ENCODE data around the gene PREB. TPM values are rescaled to one million over a fixed set of nuclear protein-coding genes. Genes with fewer than 3 reads are reported as not detected.

PREB gene
- total RNA-seq, 1 donor from 2014 or later = 25.7 TPM

DNA sequence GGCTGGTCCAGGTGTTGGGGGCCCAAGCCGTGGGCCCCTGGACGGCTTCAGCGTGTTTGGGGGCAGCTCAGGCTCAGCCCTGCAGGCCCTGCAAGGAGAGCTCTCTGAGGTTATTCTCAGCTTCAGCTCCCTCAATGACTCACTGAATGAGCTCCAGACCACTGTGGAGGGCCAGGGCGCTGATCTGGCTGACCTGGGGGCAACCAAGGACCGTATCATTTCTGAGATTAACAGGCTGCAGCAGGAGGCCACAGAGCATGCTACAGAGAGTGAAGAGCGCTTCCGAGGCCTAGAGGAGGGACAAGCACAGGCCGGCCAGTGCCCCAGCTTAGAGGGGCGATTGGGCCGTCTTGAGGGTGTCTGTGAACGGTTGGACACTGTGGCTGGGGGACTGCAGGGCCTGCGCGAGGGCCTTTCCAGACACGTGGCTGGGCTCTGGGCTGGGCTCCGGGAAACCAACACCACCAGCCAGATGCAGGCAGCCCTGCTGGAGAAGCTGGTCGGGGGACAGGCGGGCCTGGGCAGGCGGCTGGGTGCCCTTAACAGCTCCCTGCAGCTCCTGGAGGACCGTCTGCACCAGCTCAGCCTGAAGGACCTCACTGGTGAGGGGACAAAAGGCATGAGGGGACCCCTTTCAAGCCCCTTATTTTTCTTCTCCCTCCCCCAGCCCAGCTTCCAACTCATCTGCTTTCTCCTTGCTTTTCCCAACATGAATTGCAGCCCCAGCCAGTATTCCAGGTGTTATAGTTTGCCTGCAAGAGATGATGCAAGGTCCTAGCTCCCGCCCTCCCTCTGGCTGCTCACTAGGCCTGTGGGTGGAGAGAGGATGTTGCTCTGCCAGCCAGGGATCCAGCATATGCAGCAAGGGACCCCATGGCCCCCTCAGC is 50.8 kb downstream of the PREB start:
- DNase-seq (ENCODE audit: low read depth in 2 of 2) = no peak

DNA sequence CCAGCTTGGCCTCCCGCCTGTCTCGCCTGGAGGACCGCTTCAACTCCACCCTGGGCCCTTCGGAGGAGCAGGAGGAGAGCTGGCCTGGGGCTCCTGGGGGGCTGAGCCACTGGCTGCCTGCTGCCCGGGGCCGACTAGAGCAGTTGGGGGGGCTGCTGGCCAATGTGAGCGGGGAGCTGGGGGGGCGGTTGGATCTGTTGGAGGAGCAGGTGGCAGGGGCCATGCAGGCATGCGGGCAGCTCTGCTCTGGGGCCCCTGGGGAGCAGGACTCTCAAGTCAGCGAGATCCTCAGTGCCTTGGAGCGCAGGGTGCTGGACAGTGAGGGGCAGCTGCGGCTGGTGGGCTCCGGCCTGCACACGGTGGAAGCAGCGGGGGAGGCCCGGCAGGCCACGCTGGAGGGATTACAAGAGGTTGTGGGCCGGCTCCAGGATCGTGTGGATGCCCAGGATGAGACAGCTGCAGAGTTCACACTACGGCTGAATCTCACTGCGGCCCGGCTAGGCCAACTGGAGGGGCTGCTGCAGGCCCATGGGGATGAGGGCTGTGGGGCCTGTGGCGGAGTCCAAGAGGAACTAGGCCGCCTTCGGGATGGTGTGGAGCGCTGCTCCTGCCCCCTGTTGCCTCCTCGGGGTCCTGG is 51.5 kb downstream of the PREB start:
- no peak for DNase-seq (ENCODE audit: low read depth in 2 of 2)

DNA sequence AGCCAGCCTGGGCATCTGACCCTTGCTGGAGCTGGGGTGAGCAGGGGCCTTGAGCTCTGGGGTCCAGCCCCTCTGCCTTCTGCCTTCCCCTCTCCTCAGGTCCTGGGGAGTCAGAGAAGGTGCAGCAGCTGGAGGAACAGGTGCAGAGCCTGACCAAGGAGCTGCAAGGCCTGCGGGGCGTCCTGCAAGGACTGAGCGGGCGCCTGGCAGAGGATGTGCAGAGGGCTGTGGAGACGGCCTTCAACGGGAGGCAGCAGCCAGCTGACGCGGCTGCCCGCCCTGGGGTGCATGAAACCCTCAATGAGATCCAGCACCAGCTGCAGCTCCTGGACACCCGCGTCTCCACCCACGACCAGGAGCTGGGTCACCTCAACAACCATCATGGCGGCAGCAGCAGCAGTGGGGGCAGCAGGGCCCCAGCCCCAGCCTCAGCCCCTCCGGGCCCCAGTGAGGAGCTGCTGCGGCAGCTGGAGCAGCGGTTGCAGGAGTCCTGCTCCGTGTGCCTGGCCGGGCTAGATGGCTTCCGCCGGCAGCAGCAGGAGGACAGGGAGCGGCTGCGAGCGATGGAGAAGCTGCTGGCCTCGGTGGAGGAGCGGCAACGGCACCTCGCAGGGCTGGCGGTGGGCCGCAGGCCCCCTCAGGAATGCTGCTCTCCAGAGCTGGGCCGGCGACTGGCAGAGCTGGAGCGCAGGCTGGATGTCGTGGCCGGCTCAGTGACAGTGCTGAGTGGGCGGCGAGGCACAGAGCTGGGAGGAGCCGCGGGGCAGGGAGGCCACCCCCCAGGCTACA is 52.3 kb downstream of the PREB start:
- no peak for DNase-seq (ENCODE audit: low read depth in 2 of 2)

Other genes with a start within 250 kb of the PREB start
- 0.64 and 2.0 TPM in 2 replicates for gene MAPRE3, start 164.0 kb downstream of the PREB start, total RNA-seq
- gene TMEM214, start 101.7 kb downstream of the PREB start, total RNA-seq = 14.4 and 28.3 TPM in 2 replicates
- gene AGBL5, start 83.0 kb downstream of the PREB start, total RNA-seq = 16.2 and 18.1 TPM in 2 replicates
- gene OST4, start 63.0 kb downstream of the PREB start, total RNA-seq = 418 and 498 TPM in 2 replicates
- 21.3 and 37.0 TPM in 2 replicates for gene EMILIN1, start 56.0 kb downstream of the PREB start, total RNA-seq
- 3.0 and 3.2 TPM in 2 replicates for gene KHK, start 47.9 kb downstream of the PREB start, total RNA-seq
- gene CGREF1, start 15.5 kb downstream of the PREB start, total RNA-seq = 2.8 and 5.1 TPM in 2 replicates
- under 0.01 TPM in 1 of 2 replicates, not detected in the other for gene ABHD1, start 10.8 kb downstream of the PREB start, total RNA-seq
- not detected in 2 replicates for gene PRR30, start 4.8 kb upstream of the PREB start, total RNA-seq
- not detected in 2 replicates for gene TCF23, start 14.4 kb upstream of the PREB start, total RNA-seq
- 103 and 105 TPM in 2 replicates for gene ATRAID, start 77.4 kb upstream of the PREB start, total RNA-seq
- 19.5 and 23.4 TPM in 2 replicates for gene SLC5A6, start 77.6 kb upstream of the PREB start, total RNA-seq
- gene CAD, start 82.7 kb upstream of the PREB start, total RNA-seq = 30.2 and 34.5 TPM in 2 replicates
- 6.3 and 15.0 TPM in 2 replicates for gene SLC30A3, start 128.4 kb upstream of the PREB start, total RNA-seq
- 0.39 and 1.0 TPM in 2 replicates for gene DNAJC5G, start 140.8 kb upstream of the PREB start, total RNA-seq
- gene TRIM54, start 147.8 kb upstream of the PREB start, total RNA-seq = 0.26 and 0.51 TPM in 2 replicates
- gene UCN, start 173.8 kb upstream of the PREB start, total RNA-seq = 0.13 and 0.51 TPM in 2 replicates
- gene MPV17, start 188.5 kb upstream of the PREB start, total RNA-seq = 40.4 and 52.3 TPM in 2 replicates
- 18.0 and 25.5 TPM in 2 replicates for gene GTF3C2, start 222.1 kb upstream of the PREB start, total RNA-seq
- gene EIF2B4, start 235.7 kb upstream of the PREB start, total RNA-seq = 25.7 and 26.2 TPM in 2 replicates
- 109 and 164 TPM in 2 replicates for gene SNX17, start 236.0 kb upstream of the PREB start, total RNA-seq
- gene ZNF513, start 246.1 kb upstream of the PREB start, total RNA-seq = 4.6 and 8.7 TPM in 2 replicates